Cortex of kidney (tissue), 1 donor: ENCODE data around the gene CACNA1E.

Experiments
- DNase-seq: peaks from one replicate; lab custom pipeline; 2025; lab: John Stamatoyannopoulos, UW

The CACNA1E gene

GRCh38 chr1:181587870-181588438 is 104.6 kb downstream of the CACNA1E start:
- DNase-seq: no peak

- no peak for DNase-seq
These were observed 105.3 kb downstream of the CACNA1E start for GRCh38 chr1:181588631-181589030.

GRCh38 chr1:181592255-181592859 is 109.0 kb downstream of the CACNA1E start:
- no peak for DNase-seq

GRCh38 chr1:181593042-181593441 is 109.7 kb downstream of the CACNA1E start:
- no peak for DNase-seq

GRCh38 chr1:181594553-181594952 is 111.2 kb downstream of the CACNA1E start:
- DNase-seq: no peak

GRCh38 chr1:181595234-181595633 is 111.9 kb downstream of the CACNA1E start:
- DNase-seq: no peak

GRCh38 chr1:181601186-181601950 is 118.1 kb downstream of the CACNA1E start:
- no peak for DNase-seq

GRCh38 chr1:181603735-181604410 is 120.6 kb downstream of the CACNA1E start:
- DNase-seq: no peak

- no peak for DNase-seq
These were observed 121.3 kb downstream of the CACNA1E start for GRCh38 chr1:181604482-181605249.

- no peak for DNase-seq
These were observed 124.2 kb downstream of the CACNA1E start for GRCh38 chr1:181607524-181607923.

- DNase-seq: no peak
These were observed 125.1 kb downstream of the CACNA1E start for GRCh38 chr1:181608386-181608785.

- no peak for DNase-seq
These were observed 125.6 kb downstream of the CACNA1E start for GRCh38 chr1:181608948-181609347.

GRCh38 chr1:181612100-181612499 is 128.8 kb downstream of the CACNA1E start:
- DNase-seq: no peak

GRCh38 chr1:181618559-181618958 is 135.2 kb downstream of the CACNA1E start:
- DNase-seq: no peak

- no peak for DNase-seq
These were observed 136.9 kb downstream of the CACNA1E start for GRCh38 chr1:181620183-181620582.

GRCh38 chr1:181623850-181624249 is 140.5 kb downstream of the CACNA1E start:
- no peak for DNase-seq

GRCh38 chr1:181626279-181626938 is 143.1 kb downstream of the CACNA1E start:
- DNase-seq: no peak

- no peak for DNase-seq
These were observed 147.1 kb downstream of the CACNA1E start for GRCh38 chr1:181630398-181630797.

GRCh38 chr1:181630838-181631237 is 147.5 kb downstream of the CACNA1E start:
- DNase-seq: no peak

- no peak for DNase-seq
These were observed 149.2 kb downstream of the CACNA1E start for GRCh38 chr1:181632492-181632891.

GRCh38 chr1:181632960-181633359 is 149.6 kb downstream of the CACNA1E start:
- DNase-seq: no peak
